ENCODE data around the gene RAB10.
"Not testable (repeated sequence)": the region's sequence is repeated elsewhere in the genome, so short reads cannot be mapped to it uniquely, and the experiment has no call there.

- not testable (repeated sequence) for TF ChIP-seq CHD1 (IDR thresholded peaks at IDR 0.05; ENCODE audit: low read depth, low read length); POLR2A (IDR thresholded peaks at IDR 0.05; ENCODE audit: low read depth, low read length); CTCF (conservative IDR thresholded peaks at IDR 0.05; ENCODE audit: low read depth, low read length); MAFK (IDR thresholded peaks at IDR 0.05; ENCODE audit: low read depth, low read length); USF2 (IDR thresholded peaks at IDR 0.05; ENCODE audit: low read depth, low read length); MXI1 (IDR thresholded peaks at IDR 0.05; ENCODE audit: borderline replicate concordance, low read depth, low read length)
Observed at GRCh38 chr2:26080925-26081324, 47.0 kb downstream of the RAB10 start.
